Measurements from ENCODE around the gene COLEC12. TPM values are rescaled to one million over a fixed set of nuclear protein-coding genes. Genes with fewer than 3 reads are reported as not detected.

COLEC12 gene
- total RNA-seq, 1 experiment from 2014 or later, result not detected

GRCh38 chr18:272650-273049 is 227.9 kb downstream of the COLEC12 start:
- no TSS peak for BruUV-seq (replicated peaks)
- TF ChIP-seq, protein P1, sequence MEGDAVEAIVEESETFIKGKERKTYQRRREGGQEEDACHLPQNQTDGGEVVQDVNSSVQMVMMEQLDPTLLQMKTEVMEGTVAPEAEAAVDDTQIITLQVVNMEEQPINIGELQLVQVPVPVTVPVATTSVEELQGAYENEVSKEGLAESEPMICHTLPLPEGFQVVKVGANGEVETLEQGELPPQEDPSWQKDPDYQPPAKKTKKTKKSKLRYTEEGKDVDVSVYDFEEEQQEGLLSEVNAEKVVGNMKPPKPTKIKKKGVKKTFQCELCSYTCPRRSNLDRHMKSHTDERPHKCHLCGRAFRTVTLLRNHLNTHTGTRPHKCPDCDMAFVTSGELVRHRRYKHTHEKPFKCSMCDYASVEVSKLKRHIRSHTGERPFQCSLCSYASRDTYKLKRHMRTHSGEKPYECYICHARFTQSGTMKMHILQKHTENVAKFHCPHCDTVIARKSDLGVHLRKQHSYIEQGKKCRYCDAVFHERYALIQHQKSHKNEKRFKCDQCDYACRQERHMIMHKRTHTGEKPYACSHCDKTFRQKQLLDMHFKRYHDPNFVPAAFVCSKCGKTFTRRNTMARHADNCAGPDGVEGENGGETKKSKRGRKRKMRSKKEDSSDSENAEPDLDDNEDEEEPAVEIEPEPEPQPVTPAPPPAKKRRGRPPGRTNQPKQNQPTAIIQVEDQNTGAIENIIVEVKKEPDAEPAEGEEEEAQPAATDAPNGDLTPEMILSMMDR (IDR thresholded peaks at IDR 0.05; ENCODE audit: unreplicated experiment), result no peak
- H3K27ac Mint-ChIP-seq (ENCODE audit: unreplicated experiment), result no peak overlapping the region

DNA sequence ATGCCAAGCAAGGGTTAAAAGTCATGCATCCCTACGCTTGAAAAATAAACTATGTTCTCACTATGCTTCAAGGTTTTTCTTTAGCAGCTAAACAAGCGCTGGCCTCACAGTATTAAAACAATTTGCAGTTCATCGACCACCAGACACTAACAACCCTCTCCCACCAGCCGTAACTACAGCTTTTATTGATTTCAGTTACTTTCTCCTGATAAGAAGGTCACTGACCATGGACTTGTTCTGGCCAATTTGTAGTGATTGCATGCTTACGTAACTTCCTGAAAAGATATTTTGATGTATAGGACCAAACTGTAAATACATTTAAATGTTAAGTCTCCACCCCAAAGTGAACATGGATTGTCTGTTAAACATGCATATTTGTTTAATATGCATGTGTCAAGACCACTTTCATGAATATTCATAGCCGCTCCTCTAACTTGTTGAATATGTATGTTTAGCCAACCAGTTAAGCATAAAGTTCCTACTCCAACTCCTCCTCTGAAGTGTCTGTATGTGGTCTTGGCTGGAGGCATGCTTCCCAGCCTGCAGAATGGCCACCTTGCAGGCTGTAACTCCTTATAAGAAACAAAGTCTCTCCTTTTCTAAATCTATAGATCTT is 230.9 kb downstream of the COLEC12 start:
- intact Hi-C loops (cut with micrococcal nuclease; ENCODE audit: unreplicated experiment), result no loop called here
- TF ChIP-seq, protein P1 (IDR thresholded peaks at IDR 0.05; ENCODE audit: unreplicated experiment), result no peak
- DNase-seq, result no peak
- Mint-ChIP-seq H3K4me3 (ENCODE audit: low read depth, unreplicated experiment) (no peak overlapping the region), H3K36me3 (ENCODE audit: insufficient read depth, unreplicated experiment) (peaks cover 25% of the 10 kb centered on the region), H3K27me3 (ENCODE audit: unreplicated experiment) (no peaks in the 10 kb centered on the region), H3K4me1 (ENCODE audit: low read depth, unreplicated experiment) (peaks cover 8% of the 10 kb centered on the region), H3K9me3 (ENCODE audit: low read depth, unreplicated experiment) (no peaks in the 10 kb centered on the region), H3K27ac (ENCODE audit: unreplicated experiment) (peak overlapping the region; percentile 12)
- CTCF ChIA-PET, result no interaction called here
- no TSS peak for BruUV-seq (replicated peaks)

More at GRCh38 chr18:272650-273049, 227.9 kb downstream of the COLEC12 start:
- Mint-ChIP-seq H3K36me3 (ENCODE audit: insufficient read depth, unreplicated experiment) (peaks cover 15% of the 10 kb centered on the region), H3K4me1 (ENCODE audit: low read depth, unreplicated experiment) (no peaks in the 10 kb centered on the region), H3K9me3 (ENCODE audit: low read depth, unreplicated experiment) (no peaks in the 10 kb centered on the region), H3K4me3 (ENCODE audit: low read depth, unreplicated experiment) (no peak overlapping the region), H3K27me3 (ENCODE audit: unreplicated experiment) (no peaks in the 10 kb centered on the region)
- CTCF ChIA-PET, result no interaction called here
- intact Hi-C loops (cut with micrococcal nuclease; ENCODE audit: unreplicated experiment), result no loop called here
- no peak for DNase-seq

- TF ChIP-seq, protein P1 (IDR thresholded peaks at IDR 0.05; ENCODE audit: unreplicated experiment), result no peak
- H3K4me3 Mint-ChIP-seq (ENCODE audit: low read depth, unreplicated experiment), result peak within 1 kb of the TSS; percentile 99
- peaks cover 31% of the 10 kb centered on the region for H3K36me3 Mint-ChIP-seq (ENCODE audit: insufficient read depth, unreplicated experiment)
These were observed 232.6 kb downstream of the COLEC12 start, which contains the start of gene THOC1 for GRCh38 chr18:267688-268552. Gene THOC1 (minus strand): TSS chr18:268047. CDS start chr18:268019, 28 bp downstream.

DNA sequence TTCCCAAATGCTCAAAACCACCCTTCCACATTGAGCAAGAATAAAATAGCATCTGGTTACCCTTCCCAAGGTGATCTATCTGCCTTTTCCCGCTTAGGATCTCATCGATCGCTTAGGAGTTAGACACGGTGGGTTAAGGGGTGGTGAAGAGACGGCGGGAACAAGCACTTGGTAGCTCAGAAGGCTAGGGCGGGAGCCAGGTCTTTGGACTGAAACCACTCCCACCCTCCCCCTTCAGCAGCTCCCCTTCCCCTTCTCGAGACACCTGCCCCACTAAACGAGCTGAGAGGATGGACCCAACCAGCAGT is 233.2 kb downstream of the COLEC12 start:
- peaks cover 31% of the 10 kb centered on the region for H3K36me3 Mint-ChIP-seq (ENCODE audit: insufficient read depth, unreplicated experiment)
- H3K9me3 Mint-ChIP-seq (ENCODE audit: low read depth, unreplicated experiment), result no peaks in the 10 kb centered on the region
- CTCF ChIA-PET, result interaction anchor here (0.6 kb wide), 1 partner anchor 15 kb away, joined by 3 read pairs; no protein-coding TSS in a partner anchor
- TF ChIP-seq, protein P1 (IDR thresholded peaks at IDR 0.05; ENCODE audit: unreplicated experiment), result no peak
- peak overlapping the region; percentile 99 for H3K4me3 Mint-ChIP-seq (ENCODE audit: low read depth, unreplicated experiment)
- H3K27ac Mint-ChIP-seq (ENCODE audit: unreplicated experiment), result peak overlapping the region; percentile 98
- BruUV-seq (replicated peaks), result no TSS peak
- DNase-seq, result no peak
- H3K27me3 Mint-ChIP-seq (ENCODE audit: unreplicated experiment), result no peaks in the 10 kb centered on the region
- peaks cover 8% of the 10 kb centered on the region for H3K4me1 Mint-ChIP-seq (ENCODE audit: low read depth, unreplicated experiment)
- intact Hi-C loops (cut with micrococcal nuclease; ENCODE audit: unreplicated experiment), result no loop called here

More at GRCh38 chr18:267688-268552, 232.6 kb downstream of the COLEC12 start, which contains the start of gene THOC1:
- no peaks in the 10 kb centered on the region for H3K9me3 Mint-ChIP-seq (ENCODE audit: low read depth, unreplicated experiment)
- CTCF ChIA-PET, result interaction anchor here (0.6 kb wide), 1 partner anchor 14 kb away, joined by 3 read pairs; no protein-coding TSS in a partner anchor
- intact Hi-C loops (cut with micrococcal nuclease; ENCODE audit: unreplicated experiment), result no loop called here
- no peaks in the 10 kb centered on the region for H3K27me3 Mint-ChIP-seq (ENCODE audit: unreplicated experiment)
- TSS peak; percentile 83 for BruUV-seq (replicated peaks)
- peak within 1 kb of the TSS; percentile 98 for H3K27ac Mint-ChIP-seq (ENCODE audit: unreplicated experiment)
- H3K4me1 Mint-ChIP-seq (ENCODE audit: low read depth, unreplicated experiment), result peaks cover 8% of the 10 kb centered on the region
- peak; percentile 92 for DNase-seq

Other genes starting within 250 kb of the COLEC12 start
- 38.3 and 47.1 TPM in 2 replicates for gene THOC1, start 232.7 kb downstream of the COLEC12 start, total RNA-seq (2022)
- gene CETN1, start 79.7 kb upstream of the COLEC12 start, total RNA-seq (2022), result not detected in 2 replicates
- 0.64 TPM in 1 of 2 replicates, not detected in the other for gene CLUL1, start 96.3 kb upstream of the COLEC12 start, total RNA-seq (2022)
- gene TYMS, start 157.0 kb upstream of the COLEC12 start, total RNA-seq (2022), result 71.8 and 84.1 TPM in 2 replicates
- 88.5 and 102 TPM in 2 replicates for gene ENOSF1, start 211.9 kb upstream of the COLEC12 start, total RNA-seq (2022)

Data from Calu3 (cell line).